IMR-90 (cell line): ENCODE results near the gene PMP22. TPM values are rescaled to one million over a fixed set of nuclear protein-coding genes. Genes with fewer than 3 reads are reported as not detected.

Experiments
- ATAC-seq: fragments of 200-7000 bp; cut with Tn5 transposase; 2 replicates; pipeline ENCODE4 v1.9.1; 2020; ENCODE audit warnings: low read depth, mild to moderate bottlenecking, moderate library complexity
- BruUV-seq: library from RNA; stranded (reverse); fragments of 400-500 nt; replicated peaks from 2 replicates; lab custom pipeline; 2021; lab: Mats Ljungman, UMichigan
- CTCF ChIA-PET: fragments of 300-600 bp; formaldehyde crosslinking; extraction: SDS; loops from one replicate; lab custom pipeline; 2021; ENCODE audit warnings: antibody characterized with exemption; lab: Yijun Ruan, JAX
- POLR2A ChIA-PET: fragments of 300-600 bp; sonication (Branson Sonifier 250); formaldehyde crosslinking; loops from one replicate; lab custom pipeline; 2022; ENCODE audit warnings: antibody characterized with exemption; ENCODE audit not compliant: unreplicated experiment; lab: Charles Lee
- DNase-seq: peaks from one replicate; pipeline ENCODE4 v3.0.0; 2013
- H2AFZ ChIP-seq: replicated peaks from 2 replicates; pipeline ENCODE3; 2013; ENCODE audit warnings: low read length, mild to moderate bottlenecking; ENCODE audit not compliant: poor library complexity
- H2AK5ac ChIP-seq: 2 replicates; pipeline ENCODE4 v1.6.1; 2013; ENCODE audit warnings: low read depth, low read length, inconsistent platforms
- H2AK9ac ChIP-seq: replicated peaks from 2 replicates; pipeline ENCODE3; 2013; ENCODE audit warnings: mild to moderate bottlenecking, low read depth, low read length, moderate library complexity; ENCODE audit not compliant: poor library complexity
- H2BK120ac ChIP-seq: 2 replicates; pipeline ENCODE4 v1.6.1; 2013; ENCODE audit warnings: low read depth, low read length, inconsistent platforms
- H2BK15ac ChIP-seq: 3 replicates; pipeline ENCODE4 v1.6.1; 2013; ENCODE audit warnings: low read depth, low read length, inconsistent platforms
- H2BK20ac ChIP-seq: 2 replicates; pipeline ENCODE4 v1.6.1; 2013; ENCODE audit warnings: low read depth, mild to moderate bottlenecking, inconsistent platforms, low read length, moderate library complexity
- H2BK5ac ChIP-seq: 2 replicates; pipeline ENCODE4 v1.6.1; 2013; ENCODE audit warnings: mild to moderate bottlenecking, low read depth, low read length, inconsistent platforms; ENCODE audit not compliant: poor library complexity, severe bottlenecking
- H3K14ac ChIP-seq: replicated peaks from 2 replicates; pipeline ENCODE4 v1.6.1; 2013; ENCODE audit warnings: low read depth, low read length, inconsistent platforms
- H3K18ac ChIP-seq: 2 replicates; pipeline ENCODE4 v1.6.1; 2013; ENCODE audit warnings: low read depth, low read length, control low read depth
- H3K23ac ChIP-seq: 2 replicates; pipeline ENCODE4 v1.6.1; 2013; ENCODE audit warnings: low read depth, low read length, inconsistent platforms
- H3K27ac ChIP-seq: 2 replicates; pipeline ENCODE4 v1.5.1; 2013; ENCODE audit warnings: mild to moderate bottlenecking, control low read depth, low read length; ENCODE audit not compliant: insufficient read depth
- H3K27me3 ChIP-seq: 2 replicates; pipeline ENCODE4 v1.6.1; 2013; ENCODE audit warnings: low read length; ENCODE audit not compliant: control insufficient read depth, insufficient read depth
- H3K36me3 ChIP-seq: 2 replicates; pipeline ENCODE4 v1.6.1; 2013; ENCODE audit warnings: low read length, mixed read lengths; ENCODE audit not compliant: control insufficient read depth, insufficient read depth
- H3K4ac ChIP-seq: 2 replicates; pipeline ENCODE4 v1.6.1; 2013; ENCODE audit warnings: low read depth, low read length, inconsistent platforms
- H3K4me1 ChIP-seq: 2 replicates; pipeline ENCODE4 v1.6.1; 2013; ENCODE audit warnings: low read length, mixed read lengths; ENCODE audit not compliant: control insufficient read depth, insufficient read depth
- H3K4me2 ChIP-seq: 2 replicates; pipeline ENCODE4 v1.6.1; 2013; ENCODE audit warnings: low read depth, mild to moderate bottlenecking, control low read depth, low read length, moderate library complexity
- H3K4me3 ChIP-seq: 2 replicates; pipeline ENCODE4 v1.5.1; 2013; ENCODE audit warnings: low read depth, mild to moderate bottlenecking, control low read depth, low read length, moderate library complexity; ENCODE audit not compliant: insufficient read depth
- H3K56ac ChIP-seq: 2 replicates; pipeline ENCODE4 v1.6.1; 2013; ENCODE audit warnings: low read length, inconsistent platforms; ENCODE audit not compliant: insufficient read depth; ENCODE audit errors: extremely low read depth
- H3K79me1 ChIP-seq, 2 experiments: 2 replicates each; pipeline ENCODE4 v1.6.1; 2013; ENCODE audit warnings: low read length in 2 of 2, inconsistent platforms in 1 of 2, low read depth in 1 of 2
- H3K9ac ChIP-seq: 2 replicates; pipeline ENCODE4 v1.6.1; 2013; ENCODE audit warnings: low read depth, low read length, control low read depth
- H3K9me1 ChIP-seq: 2 replicates; pipeline ENCODE4 v1.6.1; 2013; ENCODE audit warnings: low read length, inconsistent platforms; ENCODE audit not compliant: insufficient read depth
- H3K9me3 ChIP-seq: 2 replicates; pipeline ENCODE4 v1.6.1; 2013; ENCODE audit warnings: low read length; ENCODE audit not compliant: control insufficient read depth, insufficient read depth
- H4K20me1 ChIP-seq: 2 replicates; pipeline ENCODE4 v1.6.1; 2013; ENCODE audit warnings: low read length, inconsistent platforms; ENCODE audit not compliant: insufficient read depth
- H4K5ac ChIP-seq: 2 replicates; pipeline ENCODE4 v1.6.1; 2013; ENCODE audit warnings: mild to moderate bottlenecking, low read depth, low read length, control low read depth
- H4K8ac ChIP-seq, 2 experiments: 2 replicates each; pipeline ENCODE4 v1.6.1; 2013; ENCODE audit warnings: low read depth in 2 of 2, low read length in 2 of 2, control low read depth in 1 of 2, inconsistent platforms in 1 of 2
- H4K91ac ChIP-seq: 2 replicates; pipeline ENCODE4 v1.6.1; 2013; ENCODE audit warnings: low read depth, low read length, inconsistent platforms; ENCODE audit not compliant: insufficient read depth
- BHLHE40 ChIP-seq: fragments of 150-350 bp; IDR thresholded peaks from 2 replicates; pipeline ENCODE4 v1.6.1; 2016; ENCODE audit warnings: mild to moderate bottlenecking, low read depth, low read length
- CEBPB ChIP-seq: IDR thresholded peaks from 2 replicates; pipeline ENCODE4 v1.6.1; 2012; ENCODE audit warnings: low read depth, low read length, improper control_type of control experiment
- CHD1 ChIP-seq: IDR thresholded peaks from 2 replicates; pipeline ENCODE4 v1.6.1; 2012; ENCODE audit warnings: low read depth, low read length, improper control_type of control experiment
- CTCF ChIP-seq: conservative IDR thresholded peaks from 2 replicates; pipeline ENCODE4 v1.5.1; 2012; ENCODE audit warnings: mild to moderate bottlenecking, low read depth, low read length, improper control_type of control experiment
- FOS ChIP-seq: fragments of 150-350 bp; IDR thresholded peaks from 2 replicates; pipeline ENCODE4 v1.6.1; 2016; ENCODE audit warnings: low read depth, low read length
- MAFK ChIP-seq: IDR thresholded peaks from 2 replicates; pipeline ENCODE4 v1.6.1; 2012; ENCODE audit warnings: low read depth, low read length, improper control_type of control experiment
- MAZ ChIP-seq: IDR thresholded peaks from 2 replicates; pipeline ENCODE4 v1.6.1; 2012; ENCODE audit warnings: low read depth, mild to moderate bottlenecking, low read length, improper control_type of control experiment, moderate library complexity, borderline replicate concordance
- MXI1 ChIP-seq: IDR thresholded peaks from 2 replicates; pipeline ENCODE4 v1.6.1; 2012; ENCODE audit warnings: low read depth, mild to moderate bottlenecking, low read length, moderate library complexity, borderline replicate concordance
- NFE2L2 ChIP-seq: fragments of 150-350 bp; IDR thresholded peaks from 2 replicates; pipeline ENCODE4 v1.6.1; 2016; ENCODE audit warnings: low read depth, mild to moderate bottlenecking, low read length
- POLR2A ChIP-seq: IDR thresholded peaks from 2 replicates; pipeline ENCODE4 v1.6.1; 2012; ENCODE audit warnings: mild to moderate bottlenecking, low read depth, low read length
- RAD21 ChIP-seq: IDR thresholded peaks from 2 replicates; pipeline ENCODE4 v1.6.1; 2012; ENCODE audit warnings: low read length, improper control_type of control experiment
- RCOR1 ChIP-seq: IDR thresholded peaks from 2 replicates; pipeline ENCODE4 v1.6.1; 2012; ENCODE audit warnings: mild to moderate bottlenecking, low read length, improper control_type of control experiment; ENCODE audit not compliant: insufficient replicate concordance
- RFX5 ChIP-seq: IDR thresholded peaks from 2 replicates; pipeline ENCODE4 v1.8.0; 2012; ENCODE audit warnings: low read depth, mild to moderate bottlenecking, low read length, moderate library complexity
- SMC3 ChIP-seq: fragments of 150-350 bp; IDR thresholded peaks from 2 replicates; pipeline ENCODE4 v1.6.1; 2016; ENCODE audit warnings: low read depth, mild to moderate bottlenecking, antibody characterized with exemption, low read length, moderate library complexity
- WGBS, 2 experiments: methylation state at CpG; one replicate each; pipeline versions ENCODE4 v1.1.5 to v1.1.7; 2013; ENCODE audit warnings: missing lambda C conversion rate in 2 of 2; ENCODE audit not compliant: insufficient read length in 1 of 2; ENCODE audit errors: extremely low coverage in 2 of 2; 5-methylcytosine and 5-hydroxymethylcytosine counted together
- dilution Hi-C: fragments of 300-500 bp; cut with HindIII; formaldehyde crosslinking; loops from one replicate; pipeline ENCODE4 v1.14.3; 2018; ENCODE audit warnings: low sequenced_read_pairs; ENCODE audit not compliant: unreplicated experiment
- in situ Hi-C: fragments of 300-500 bp; cut with MboI; formaldehyde crosslinking; loops from 3 replicates; pipeline ENCODE4 v1.14.3; 2019; ENCODE audit warnings: low sequenced_read_pairs, inconsistent platforms, mixed read lengths
- intact Hi-C: fragments of 100-400 bp; cut with micrococcal nuclease; formaldehyde crosslinking; loops from 2 replicates; pipeline ENCODE4 v1.10.0; 2022
- polyA plus RNA-seq, 3 experiments: library from polyadenylated mRNA; depleted of rRNA; stranded (reverse); fragments of >200 nt; gene quantifications; 2 replicates each; pipeline ENCODE4 v1.2.3, GENCODE V29; 2012; ENCODE audit warnings: low replicate concordance in 1 of 3
- total RNA-seq: library from RNA; depleted of rRNA; stranded (reverse); fragments of >200 nt; gene quantifications from 2 replicates; pipeline ENCODE4 v1.2.3, GENCODE V29; 2012
- TF ChIP-seq, protein P1 (sequence below): fragments of 150-350 bp; IDR thresholded peaks from 2 replicates; pipeline ENCODE4 v1.6.1; 2016; ENCODE audit warnings: low read depth, mild to moderate bottlenecking, low read length, moderate library complexity, borderline replicate concordance
- TF ChIP-seq, protein P2 (sequence below): fragments of 150-350 bp; IDR thresholded peaks from 2 replicates; pipeline ENCODE4 v1.6.1; 2017; ENCODE audit warnings: mild to moderate bottlenecking, antibody characterized with exemption, low read length, low read depth

The PMP22 gene
- total and polyA plus RNA-seq, 2 of the 4 experiments (the other 2 are of a cell fraction): 33.5 to 72.8 TPM

DNA sequence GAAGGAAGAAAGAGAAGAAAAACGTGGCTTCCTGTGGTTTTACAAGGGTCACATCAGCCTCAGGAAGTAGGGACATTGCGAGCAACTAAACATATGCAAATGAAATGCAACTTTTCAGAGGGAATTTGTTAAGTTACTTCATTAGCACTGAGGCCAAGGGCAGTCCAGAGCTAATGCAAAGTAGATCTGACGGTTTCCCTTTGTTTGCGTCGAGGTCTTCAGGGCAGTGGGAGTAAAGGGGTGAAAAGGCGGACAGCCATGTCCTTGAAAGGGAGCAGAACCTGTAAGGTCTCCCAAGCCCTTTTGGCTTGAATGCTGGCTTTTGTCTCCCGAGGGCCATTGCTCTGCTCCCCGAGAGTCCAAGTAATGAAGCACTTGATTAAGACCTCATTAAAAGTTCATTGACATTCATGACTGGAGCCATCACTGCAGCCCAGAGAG, 85.0 kb downstream of the PMP22 start:
- H4K20me1 ChIP-seq: no peaks in the 10 kb centered on the region
- H3K56ac ChIP-seq: no peak overlapping the region
- ATAC-seq (no peak), DNase-seq (no peak)
- no peak overlapping the region for H3K18ac ChIP-seq
- H3K23ac ChIP-seq: no peak overlapping the region
- H3K27ac ChIP-seq: no peak overlapping the region
- no peak overlapping the region for H2AK5ac ChIP-seq
- no peak overlapping the region for H2BK120ac ChIP-seq
- POLR2A ChIA-PET: no interaction called here
- no peak overlapping the region for H2AK9ac ChIP-seq
- H3K36me3 ChIP-seq: no peaks in the 10 kb centered on the region
- H3K27me3 ChIP-seq: peaks cover 29% of the 10 kb centered on the region
- no TSS peak for BruUV-seq
- no peak overlapping the region for H2BK15ac ChIP-seq
- no peak overlapping the region for H2BK5ac ChIP-seq
- H3K4me1 ChIP-seq: no peaks in the 10 kb centered on the region
- no peak overlapping the region for H3K9ac ChIP-seq
- no peak overlapping the region for H2AFZ ChIP-seq
- intact Hi-C loops (no loop called here), dilution Hi-C loops (no loop called here), in situ Hi-C loops (loop anchor here (25.0 kb wide), 1 partner anchor 518 kb away; no protein-coding TSS in a partner anchor)
- no peak overlapping the region for H3K4me3 ChIP-seq
- H3K79me1 ChIP-seq: no peaks in the 10 kb centered on the region
- whole genome bisulfite sequencing, 2 experiments: 85% methylated on average over 5 of the region's 8 CpGs; no CpG with 5 or more reads in 1 of the 2 experiments
- H3K4me2 ChIP-seq: no peak overlapping the region
- no peak overlapping the region for H3K4ac ChIP-seq
- H4K5ac ChIP-seq: no peak overlapping the region
- H3K9me1 ChIP-seq: no peaks in the 10 kb centered on the region
- TF ChIP-seq CEBPB (no peak), RAD21 (no peak), MAZ (no peak), RFX5 (no peak), RCOR1 (no peak), SMC3 (no peak), CHD1 (no peak), NFE2L2 (no peak), POLR2A (no peak), BHLHE40 (no peak), CTCF (no peak), FOS (no peak), MXI1 (no peak), MAFK (no peak)
- TF ChIP-seq, protein P1, sequence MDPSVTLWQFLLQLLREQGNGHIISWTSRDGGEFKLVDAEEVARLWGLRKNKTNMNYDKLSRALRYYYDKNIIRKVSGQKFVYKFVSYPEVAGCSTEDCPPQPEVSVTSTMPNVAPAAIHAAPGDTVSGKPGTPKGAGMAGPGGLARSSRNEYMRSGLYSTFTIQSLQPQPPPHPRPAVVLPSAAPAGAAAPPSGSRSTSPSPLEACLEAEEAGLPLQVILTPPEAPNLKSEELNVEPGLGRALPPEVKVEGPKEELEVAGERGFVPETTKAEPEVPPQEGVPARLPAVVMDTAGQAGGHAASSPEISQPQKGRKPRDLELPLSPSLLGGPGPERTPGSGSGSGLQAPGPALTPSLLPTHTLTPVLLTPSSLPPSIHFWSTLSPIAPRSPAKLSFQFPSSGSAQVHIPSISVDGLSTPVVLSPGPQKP: no peak
- TF ChIP-seq, protein P2, sequence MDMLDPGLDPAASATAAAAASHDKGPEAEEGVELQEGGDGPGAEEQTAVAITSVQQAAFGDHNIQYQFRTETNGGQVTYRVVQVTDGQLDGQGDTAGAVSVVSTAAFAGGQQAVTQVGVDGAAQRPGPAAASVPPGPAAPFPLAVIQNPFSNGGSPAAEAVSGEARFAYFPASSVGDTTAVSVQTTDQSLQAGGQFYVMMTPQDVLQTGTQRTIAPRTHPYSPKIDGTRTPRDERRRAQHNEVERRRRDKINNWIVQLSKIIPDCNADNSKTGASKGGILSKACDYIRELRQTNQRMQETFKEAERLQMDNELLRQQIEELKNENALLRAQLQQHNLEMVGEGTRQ: no peak
- H3K9me3 ChIP-seq: no peaks in the 10 kb centered on the region
- H4K8ac ChIP-seq: no peak overlapping the region
- no peak overlapping the region for H4K91ac ChIP-seq
- CTCF ChIA-PET: no interaction called here
- no peak overlapping the region for H2BK20ac ChIP-seq
- H3K14ac ChIP-seq: no peak overlapping the region
